Body of pancreas (tissue), 4 donors: ENCODE measurements around the gene EEF1G.

ENCODE experiments used
- POLR2A ChIP-seq, 3 donors: fragments of 450-650 bp; IDR thresholded peaks; one replicate each; pipeline ENCODE4 v1.6.1; 2016; ENCODE audit warnings: antibody characterized with exemption in 3 of 3, mild to moderate bottlenecking in 2 of 3
- TF ChIP-seq, protein P1 (sequence below), 7 experiments: fragments of 450-650 bp in 4 of 7; fragments of 200-600 bp in 3 of 7; sonication (generic) in 3 of 7; IDR thresholded peaks; one replicate each; pipeline ENCODE4 v1.5.1; 2016 to 2019; ENCODE audit warnings: antibody characterized with exemption in 7 of 7

GRCh38 chr11:62611705-62612365 is 38.1 kb upstream of the EEF1G start:
- TF ChIP-seq POLR2A (IDR thresholded peaks at IDR 0.05) = no peak
- TF ChIP-seq, protein P1, sequence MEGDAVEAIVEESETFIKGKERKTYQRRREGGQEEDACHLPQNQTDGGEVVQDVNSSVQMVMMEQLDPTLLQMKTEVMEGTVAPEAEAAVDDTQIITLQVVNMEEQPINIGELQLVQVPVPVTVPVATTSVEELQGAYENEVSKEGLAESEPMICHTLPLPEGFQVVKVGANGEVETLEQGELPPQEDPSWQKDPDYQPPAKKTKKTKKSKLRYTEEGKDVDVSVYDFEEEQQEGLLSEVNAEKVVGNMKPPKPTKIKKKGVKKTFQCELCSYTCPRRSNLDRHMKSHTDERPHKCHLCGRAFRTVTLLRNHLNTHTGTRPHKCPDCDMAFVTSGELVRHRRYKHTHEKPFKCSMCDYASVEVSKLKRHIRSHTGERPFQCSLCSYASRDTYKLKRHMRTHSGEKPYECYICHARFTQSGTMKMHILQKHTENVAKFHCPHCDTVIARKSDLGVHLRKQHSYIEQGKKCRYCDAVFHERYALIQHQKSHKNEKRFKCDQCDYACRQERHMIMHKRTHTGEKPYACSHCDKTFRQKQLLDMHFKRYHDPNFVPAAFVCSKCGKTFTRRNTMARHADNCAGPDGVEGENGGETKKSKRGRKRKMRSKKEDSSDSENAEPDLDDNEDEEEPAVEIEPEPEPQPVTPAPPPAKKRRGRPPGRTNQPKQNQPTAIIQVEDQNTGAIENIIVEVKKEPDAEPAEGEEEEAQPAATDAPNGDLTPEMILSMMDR (IDR thresholded peaks at IDR 0.05) = no peak
